Adrenal gland (tissue), 12 donors: ENCODE data around the gene THRB. TPM values are rescaled to one million over a fixed set of nuclear protein-coding genes. Genes with fewer than 3 reads are reported as not detected.

Source experiments
- DNase-seq, 7 donors: peaks; one replicate each; pipeline ENCODE4 v3.0.0-alpha.2; 2019 to 2020
- H3K27ac ChIP-seq, 5 donors: fragments of 200-600 bp; sonication (generic) in 4 of 5; 1 replicate in 3 of 5; 2 replicates in 2 of 5; pipeline versions ENCODE4 v1.5.1 to v1.8.0; 2016 to 2020; ENCODE audit warnings: mild to moderate bottlenecking in 1 of 5
- H3K27me3 ChIP-seq: fragments of 200-600 bp; 2 replicates; pipeline ENCODE4 v1.8.0; 2021
- H3K36me3 ChIP-seq, 2 donors: fragments of 200-600 bp; replicated peaks in 1 of 2; 1 replicate in 1 of 2; 2 replicates in 1 of 2; pipeline versions ENCODE4 v1.5.1 to v1.8.0; 2018 to 2022
- H3K4me1 ChIP-seq, 2 donors: fragments of 200-600 bp; replicated peaks in 1 of 2; 1 replicate in 1 of 2; 2 replicates in 1 of 2; pipeline versions ENCODE4 v1.5.1 to v1.8.0; 2018 to 2021
- H3K4me3 ChIP-seq, 4 donors: fragments of 200-600 bp; sonication (generic) in 3 of 4; one replicate each; pipeline ENCODE4 v1.5.1; 2016 to 2018
- H3K9me3 ChIP-seq, 3 donors: fragments of 200-600 bp; sonication (generic) in 1 of 3; replicated peaks in 1 of 3; 1 replicate in 2 of 3; 2 replicates in 1 of 3; pipeline versions ENCODE4 v1.5.1 to v1.8.0; 2016 to 2021
- CTCF ChIP-seq, 6 experiments: fragments of 450-650 bp in 4 of 6; fragments of 200-600 bp in 2 of 6; sonication (generic) in 1 of 6; IDR thresholded peaks; 1 replicate in 5 of 6; 2 replicates in 1 of 6; pipeline versions ENCODE4 v1.5.1 to v1.8.0; 2016 to 2021; ENCODE audit warnings: antibody characterized with exemption in 6 of 6, mild to moderate bottlenecking in 2 of 6, moderate library complexity in 1 of 6
- POLR2A ChIP-seq, 2 donors: fragments of 450-650 bp; IDR thresholded peaks; one replicate each; pipeline ENCODE4 v1.6.1; 2017; ENCODE audit warnings: antibody characterized with exemption in 2 of 2, mild to moderate bottlenecking in 2 of 2, moderate library complexity in 1 of 2
- WGBS, 4 donors: extraction: QIAGEN DNeasy Blood & Tissue Kit in 2 of 4; methylation state at CpG; one replicate each; pipeline versions ENCODE4 v1.1.5 to v1.1.7; 2013 to 2017; 5-methylcytosine and 5-hydroxymethylcytosine counted together
- intact Hi-C, 2 donors: fragments of 100-400 bp; cut with DNase I; formaldehyde crosslinking; loops; one replicate each; pipeline versions ENCODE4 v1.14.1 to v1.15.0; 2022 to 2023
- polyA plus RNA-seq, 3 donors: library from polyadenylated mRNA; stranded (reverse); fragments of 200-250 nt in 2 of 3; fragments of 350-450 nt in 1 of 3; fragmentation: Illumina TruSeq in 1 of 3; extraction: RNeasy Lipid Tissue Mini Kit (QIAGEN cat#74804) in 1 of 3; gene quantifications; one replicate each; pipeline ENCODE4 v1.2.3, GENCODE V29; 2013 to 2014
- total RNA-seq, 9 donors: library from RNA; depleted of rRNA in 4 of 9; stranded (reverse); fragments of >200 nt in 4 of 9; fragments of 120-200 nt in 1 of 9; fragmentation: NEBNext Ultra II Directional in 1 of 9; extraction: Animal tissue kit (Norgen Biotek cat#: 25700) in 1 of 9; gene quantifications; one replicate each; pipeline versions ENCODE4 v1.1.0 to v1.2.4, GENCODE V29; 2013 to 2023
- donor health status: healthy with polysubstance abuse.
- donor health status: Bipolar disorder and iron deficiency.
- donor health status: DM: yes; HTN: yes; CAD: no.
- donor health status: DM: no; HTN: no; CAD: no.
- donor health status: DM: no; HTN: no; CAD: no.
- donor health status: DM: yes; HTN: yes; CAD: no.

Gene THRB
- total and polyA plus RNA-seq, 12 donors = 3.0 to 30.7 (median 13.5) TPM

GRCh38 chr3:24299806-24300626 lies 194.6 kb downstream of the THRB start:
- no peaks in the 10 kb centered on the region for H3K36me3 ChIP-seq
- TF ChIP-seq CTCF (IDR thresholded peaks at IDR 0.05) (no peak), POLR2A (IDR thresholded peaks at IDR 0.05) (no peak)
- peaks cover 0 to 11% (median 0%) of the 10 kb centered on the region in 3 donors for H3K9me3 ChIP-seq
- no peak overlapping the region for H3K27ac ChIP-seq
- no peak overlapping the region for H3K4me3 ChIP-seq
- WGBS, 4 donors = 70 to 73% (median 71%) methylated on average over 6 of the region's 6 CpGs
- no peaks in the 10 kb centered on the region for H3K27me3 ChIP-seq
- H3K4me1 ChIP-seq = no peaks in the 10 kb centered on the region
- intact Hi-C loops = no loop called here
- no peak for DNase-seq

- peaks cover 0 to 5% (median 0%) of the 10 kb centered on the region in 3 donors for H3K9me3 ChIP-seq
- no peak overlapping the region for H3K4me3 ChIP-seq
- no peaks in the 10 kb centered on the region for H3K4me1 ChIP-seq
- no peak for DNase-seq
- WGBS, 4 donors = 17 to 40% (median 27%) methylated on average over 1 of the region's 1 CpG
- intact Hi-C loops = no loop called here
- TF ChIP-seq CTCF (IDR thresholded peaks at IDR 0.05) (no peak), POLR2A (IDR thresholded peaks at IDR 0.05) (no peak)
- H3K36me3 ChIP-seq = no peaks in the 10 kb centered on the region
- H3K27ac ChIP-seq = no peak overlapping the region
- no peaks in the 10 kb centered on the region for H3K27me3 ChIP-seq
These were observed 195.3 kb downstream of the THRB start for GRCh38 chr3:24299246-24299805.

GRCh38 chr3:24296441-24297205 lies 198.0 kb downstream of the THRB start:
- Histone ChIP-seq H3K36me3 (no peaks in the 10 kb centered on the region), H3K9me3 (no peaks in the 10 kb centered on the region), H3K4me1 (no peaks in the 10 kb centered on the region), H3K27me3 (no peaks in the 10 kb centered on the region), H3K27ac (no peak overlapping the region), H3K4me3 (no peak overlapping the region)
- no peak for DNase-seq
- WGBS, 4 donors = 86 to 98% (median 95%) methylated on average over 5 of the region's 5 CpGs
- TF ChIP-seq POLR2A (IDR thresholded peaks at IDR 0.05) (no peak), CTCF (IDR thresholded peaks at IDR 0.05) (no peak)
- intact Hi-C loops = no loop called here

GRCh38 chr3:24294150-24294549 lies 200.5 kb downstream of the THRB start:
- no peaks in the 10 kb centered on the region for H3K27me3 ChIP-seq
- intact Hi-C loops = no loop called here
- H3K4me1 ChIP-seq = no peaks in the 10 kb centered on the region
- no peaks in the 10 kb centered on the region for H3K9me3 ChIP-seq
- H3K36me3 ChIP-seq = no peaks in the 10 kb centered on the region
- no peak for TF ChIP-seq POLR2A (IDR thresholded peaks at IDR 0.05)
- no peak for TF ChIP-seq CTCF (IDR thresholded peaks at IDR 0.05)
- no peak overlapping the region for H3K27ac ChIP-seq
- DNase-seq = no peak
- WGBS, 4 donors = 98 to 100% (median 100%) methylated on average over 2 of the region's 2 CpGs
- H3K4me3 ChIP-seq = no peak overlapping the region
